ENCODE data around the gene ST7L.

- TF ChIP-seq POLR2A (IDR thresholded peaks at IDR 0.05) = no peak
- TF ChIP-seq CTCF (IDR thresholded peaks at IDR 0.05) = no peak
Observed at GRCh38 chr1:112509005-112509659, 109.8 kb downstream of the ST7L start.
